Endothelial cell of umbilical vein (primary cell): ENCODE measurements around the gene NDST4. TPM values are rescaled to one million over a fixed set of nuclear protein-coding genes. Genes with fewer than 3 reads are reported as not detected.

ENCODE experiments used
- BruUV-seq: library from RNA; stranded (reverse); fragments of 400-500 nt; replicated peaks from 2 replicates; lab custom pipeline; 2021; lab: Mats Ljungman, UMichigan
- CTCF ChIA-PET: fragments of 300-600, 350-600 bp; sonication (Branson Sonifier 250); formaldehyde crosslinking; loops from one replicate; lab custom pipeline; 2021; ENCODE audit warnings: antibody characterized with exemption, inconsistent platforms; lab: Charles Lee
- POLR2A ChIA-PET: fragments of 300-600, 350-600 bp; sonication (Branson Sonifier 250); formaldehyde crosslinking; loops from one replicate; lab custom pipeline; 2021; ENCODE audit warnings: antibody characterized with exemption, inconsistent platforms; lab: Charles Lee
- DNase-seq: peaks from one replicate; pipeline ENCODE4 v3.0.0-alpha.2; 2011; ENCODE audit warnings: low read depth, low spot score
- FAIRE-seq: peaks from 2 replicates; lab custom pipeline; 2011; peaks lifted over from hg19 to GRCh38; lab: Jason Lieb, UNC
- H2AFZ ChIP-seq: 2 replicates; pipeline ENCODE4 v1.6.0; 2012; ENCODE audit warnings: low read depth, low read length, control low read depth, inconsistent platforms
- H3K27ac ChIP-seq: 2 replicates; pipeline ENCODE4 v1.5.1; 2011; ENCODE audit warnings: low read depth, mild to moderate bottlenecking, control low read depth, low read length, moderate library complexity; ENCODE audit not compliant: insufficient read depth
- H3K27me3 ChIP-seq, 2 experiments: 2 replicates each; pipeline versions ENCODE4 v1.6.0 to v1.6.1; 2011; ENCODE audit warnings: low read length in 2 of 2, mixed read lengths in 1 of 2; ENCODE audit not compliant: control insufficient read depth in 2 of 2, insufficient read depth in 2 of 2
- H3K36me3 ChIP-seq, 2 experiments: 2 replicates in 1 of 2; 3 replicates in 1 of 2; pipeline ENCODE4 v1.5.1; 2011; ENCODE audit warnings: low read length in 2 of 2, mild to moderate bottlenecking in 1 of 2, moderate library complexity in 1 of 2; ENCODE audit not compliant: control insufficient read depth in 2 of 2, insufficient read depth in 2 of 2; ENCODE audit errors: extremely low read depth in 1 of 2
- H3K4me1 ChIP-seq: 3 replicates; pipeline ENCODE4 v1.5.1; 2011; ENCODE audit warnings: mild to moderate bottlenecking, low read length; ENCODE audit not compliant: control insufficient read depth, insufficient read depth; ENCODE audit errors: extremely low read depth
- H3K4me2 ChIP-seq: 2 replicates; pipeline ENCODE4 v1.6.1; 2011; ENCODE audit warnings: low read length, control low read depth, mixed read lengths; ENCODE audit not compliant: insufficient read depth
- H3K4me3 ChIP-seq, 3 experiments: fragments of 200-600 bp in 1 of 3; sonication (generic), shearing (Covaris generic) in 1 of 3; replicated peaks in 1 of 3; 2 replicates each; pipeline ENCODE4 v1.5.1; 2011 to 2016; ENCODE audit warnings: control low read depth in 3 of 3, low read length in 3 of 3, mild to moderate bottlenecking in 2 of 3, inconsistent platforms in 1 of 3, low read depth in 1 of 3, moderate library complexity in 1 of 3; ENCODE audit not compliant: insufficient read depth in 1 of 3
- H3K79me2 ChIP-seq: 2 replicates; pipeline ENCODE4 v1.6.0; 2012; ENCODE audit warnings: low read length, inconsistent platforms; ENCODE audit not compliant: control insufficient read depth, insufficient read depth
- H3K9ac ChIP-seq: replicated peaks from 2 replicates; pipeline ENCODE3; 2011; ENCODE audit warnings: low read length, control low read depth; ENCODE audit not compliant: insufficient read depth; ENCODE audit errors: extremely low read depth
- H3K9me1 ChIP-seq: replicated peaks from 3 replicates; pipeline ENCODE4 v1.6.0; 2011; ENCODE audit warnings: mild to moderate bottlenecking, low read length; ENCODE audit not compliant: control insufficient read depth, insufficient read depth; ENCODE audit errors: extremely low read depth
- H3K9me3 ChIP-seq: replicated peaks from 2 replicates; pipeline ENCODE4 v1.5.1; 2012; ENCODE audit warnings: low read length, inconsistent platforms; ENCODE audit not compliant: control insufficient read depth, insufficient read depth
- H4K20me1 ChIP-seq: replicated peaks from 2 replicates; pipeline ENCODE3; 2011; ENCODE audit warnings: mild to moderate bottlenecking, low read length; ENCODE audit not compliant: control insufficient read depth, insufficient read depth; ENCODE audit errors: extremely low read depth
- FOS ChIP-seq: IDR thresholded peaks from 2 replicates; pipeline ENCODE4 v1.6.1; 2011; ENCODE audit warnings: mild to moderate bottlenecking, low read length, moderate library complexity, borderline replicate concordance; ENCODE audit not compliant: insufficient read depth
- GATA2 ChIP-seq: IDR thresholded peaks from 2 replicates; pipeline ENCODE4 v1.7.0; 2011; ENCODE audit warnings: low read depth, mild to moderate bottlenecking, moderate library complexity, mixed read lengths, low read length; ENCODE audit not compliant: insufficient read length, insufficient read depth
- JUN ChIP-seq: IDR thresholded peaks from 2 replicates; pipeline ENCODE4 v1.6.1; 2011; ENCODE audit warnings: borderline replicate concordance, low read depth; ENCODE audit not compliant: insufficient read length, insufficient read depth
- POLR2AphosphoS5 ChIP-seq: IDR thresholded peaks from 2 replicates; pipeline ENCODE4 v1.6.1; 2012; ENCODE audit warnings: low read depth, mild to moderate bottlenecking, control low read depth, low read length, moderate library complexity; ENCODE audit not compliant: insufficient read depth
- dilution Hi-C: fragments of 300-500 bp; cut with MboI; formaldehyde crosslinking; loops from one replicate; pipeline ENCODE4 v1.15.0; 2019; ENCODE audit warnings: low sequenced_read_pairs; ENCODE audit not compliant: extremely low pct_ligation_motif_present
- intact Hi-C: fragments of 100-400 bp; cut with micrococcal nuclease; formaldehyde crosslinking; loops from one replicate; pipeline ENCODE4 v1.10.0; 2022
- polyA plus RNA-seq, 4 experiments: library from polyadenylated mRNA; depleted of rRNA in 3 of 4; stranded (reverse) in 3 of 4; unstranded in 1 of 4; fragments of >200 nt; gene quantifications; 2 replicates each; pipeline versions ENCODE4 v1.2.1 to v1.2.3, GENCODE V29; 2011 to 2012; ENCODE audit warnings: missing spikeins in 1 of 4
- small RNA-seq: library from RNA; depleted of rRNA; stranded (forward); fragments of <200 nt; gene quantifications from one replicate; pipeline ENCODE3, GENCODE V24; 2012; ENCODE audit warnings: low replicate concordance, low read depth; ENCODE audit not compliant: insufficient read depth, insufficient read length
- total RNA-seq: library from RNA; stranded (reverse); gene quantifications from 2 replicates; pipeline ENCODE4 v1.2.3, GENCODE V29; 2021

Gene NDST4
- total and polyA plus RNA-seq, 2 donors (not counting 3 experiments of a cell fraction or from before 2014, with no cell fraction given), result not detected

DNA sequence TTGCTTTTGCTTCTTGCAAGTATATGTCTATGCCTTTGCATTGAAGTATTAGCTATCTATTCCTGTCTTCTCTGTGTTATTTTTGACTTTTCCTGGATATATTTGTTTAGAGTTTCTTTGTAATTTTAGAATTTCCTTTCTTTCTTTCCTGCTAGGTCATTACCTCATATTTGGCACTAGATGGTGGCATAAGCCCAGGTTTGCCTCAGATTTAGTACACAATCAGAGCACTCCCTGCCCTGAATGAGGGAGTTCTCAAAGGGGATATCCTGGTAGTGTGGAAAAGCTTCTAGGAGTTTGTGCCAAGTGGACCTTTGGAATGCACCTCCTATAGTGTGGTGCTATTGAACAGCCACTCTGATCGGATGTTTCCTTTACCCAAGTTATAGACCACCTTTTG, 333.2 kb downstream of the NDST4 start:
- no peaks in the 10 kb centered on the region for H3K36me3 ChIP-seq
- no peak overlapping the region for H3K9ac ChIP-seq
- H3K27ac ChIP-seq, result no peak overlapping the region
- intact Hi-C loops, result no loop called here
- H3K27me3 ChIP-seq, result no peaks in the 10 kb centered on the region
- no peaks in the 10 kb centered on the region for H3K79me2 ChIP-seq
- no peak overlapping the region for H3K4me3 ChIP-seq
- no peak overlapping the region for H3K4me2 ChIP-seq
- H3K4me1 ChIP-seq, result no peaks in the 10 kb centered on the region
- H2AFZ ChIP-seq, result no peak overlapping the region
- FAIRE-seq (no peak), DNase-seq (peak; percentile 9)
- dilution Hi-C loops, result no loop called here
- H4K20me1 ChIP-seq, result no peaks in the 10 kb centered on the region
- no TSS peak for BruUV-seq
- CTCF ChIA-PET, result interaction anchor here (0.9 kb wide), 1 partner anchor 28 kb away, joined by 4 read pairs; no protein-coding TSS in a partner anchor
- POLR2A ChIA-PET, result no interaction called here
- H3K9me1 ChIP-seq, result no peaks in the 10 kb centered on the region
- no peak for TF ChIP-seq POLR2AphosphoS5
- TF ChIP-seq JUN, result no peak
- TF ChIP-seq GATA2, result no peak
- TF ChIP-seq FOS, result no peak
- H3K9me3 ChIP-seq, result no peaks in the 10 kb centered on the region

Small RNAs within 50 kb of the gene (small RNA-seq; reads per million reads assigned to genes)
- gene RN7SL808P, result not detected
